GM13977 (cell line): ENCODE data around the gene CCDC88C.

ENCODE experiments used
- DNase-seq: peaks from one replicate; pipeline ENCODE4 v3.0.0; 2012; ENCODE audit warnings: low spot score
- in situ Hi-C: fragments of 300-500 bp; cut with MboI; formaldehyde crosslinking; loops from one replicate; pipeline ENCODE4 v1.12.0; 2022; ENCODE audit warnings: low sequenced_read_pairs, low pct_unique_long_range_greater_than_20kb, mixed read lengths, inconsistent platforms; ENCODE audit not compliant: unreplicated experiment
- TF ChIP-seq, protein P1 (sequence below): IDR thresholded peaks from 2 replicates; pipeline ENCODE4 v1.5.1; 2012; ENCODE audit warnings: mild to moderate bottlenecking, control low read depth; ENCODE audit not compliant: insufficient read depth; ENCODE audit errors: extremely low read depth, missing control alignments

The CCDC88C gene

GRCh38 chr14:91380610-91381371 is 36.8 kb downstream of the CCDC88C start:
- TF ChIP-seq, protein P1, sequence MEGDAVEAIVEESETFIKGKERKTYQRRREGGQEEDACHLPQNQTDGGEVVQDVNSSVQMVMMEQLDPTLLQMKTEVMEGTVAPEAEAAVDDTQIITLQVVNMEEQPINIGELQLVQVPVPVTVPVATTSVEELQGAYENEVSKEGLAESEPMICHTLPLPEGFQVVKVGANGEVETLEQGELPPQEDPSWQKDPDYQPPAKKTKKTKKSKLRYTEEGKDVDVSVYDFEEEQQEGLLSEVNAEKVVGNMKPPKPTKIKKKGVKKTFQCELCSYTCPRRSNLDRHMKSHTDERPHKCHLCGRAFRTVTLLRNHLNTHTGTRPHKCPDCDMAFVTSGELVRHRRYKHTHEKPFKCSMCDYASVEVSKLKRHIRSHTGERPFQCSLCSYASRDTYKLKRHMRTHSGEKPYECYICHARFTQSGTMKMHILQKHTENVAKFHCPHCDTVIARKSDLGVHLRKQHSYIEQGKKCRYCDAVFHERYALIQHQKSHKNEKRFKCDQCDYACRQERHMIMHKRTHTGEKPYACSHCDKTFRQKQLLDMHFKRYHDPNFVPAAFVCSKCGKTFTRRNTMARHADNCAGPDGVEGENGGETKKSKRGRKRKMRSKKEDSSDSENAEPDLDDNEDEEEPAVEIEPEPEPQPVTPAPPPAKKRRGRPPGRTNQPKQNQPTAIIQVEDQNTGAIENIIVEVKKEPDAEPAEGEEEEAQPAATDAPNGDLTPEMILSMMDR, result no peak
- DNase-seq, result no peak
- in situ Hi-C loops, result no loop called here

- in situ Hi-C loops, result no loop called here
- no peak for DNase-seq
- TF ChIP-seq, protein P1, result no peak
These were observed 37.5 kb downstream of the CCDC88C start for GRCh38 chr14:91380123-91380522.

- TF ChIP-seq, protein P1, result no peak
- in situ Hi-C loops, result no loop called here
- no peak for DNase-seq
These were observed 38.1 kb downstream of the CCDC88C start for GRCh38 chr14:91379579-91379932.

GRCh38 chr14:91378930-91379578 is 38.6 kb downstream of the CCDC88C start:
- TF ChIP-seq, protein P1, result no peak
- in situ Hi-C loops, result no loop called here
- DNase-seq, result no peak

- in situ Hi-C loops, result no loop called here
- TF ChIP-seq, protein P1, result peak; percentile 24
- DNase-seq, result no peak
These were observed 39.6 kb downstream of the CCDC88C start for GRCh38 chr14:91377700-91378652.

- TF ChIP-seq, protein P1, result no peak
- in situ Hi-C loops, result no loop called here
- DNase-seq, result no peak
These were observed 40.8 kb downstream of the CCDC88C start for GRCh38 chr14:91376547-91377477.
